Renal pelvis (tissue), 12 donors: ENCODE results near the gene SLC26A9. TPM values are rescaled to one million over a fixed set of nuclear protein-coding genes. Genes with fewer than 3 reads are reported as not detected.
A peak's percentile ranks its signal among the peaks of the same experiment; 100 is the strongest.

Experiments
- DNase-seq: peaks from one replicate; pipeline ENCODE4 v3.0.0-alpha.2; 2013
- long read RNA-seq, 16 experiments: transcript quantifications; one replicate each; lab custom pipeline, GENCODE V29; 2026
- polyA plus RNA-seq, 3 donors: library from polyadenylated mRNA; unstranded; fragments of 120-200 nt; gene quantifications; one replicate each; pipeline ENCODE4 v1.2.1, GENCODE V29; 2013; ENCODE audit not compliant: insufficient read length in 3 of 3

The SLC26A9 gene
- under 1 TPM; 0.13 to 0.44 (median 0.40) TPM for polyA plus RNA-seq
- long read RNA-seq, donor 1, result 0 reads
- long read RNA-seq, donor 2, result 0 reads
- long read RNA-seq, donor 3, result 0 reads
- long read RNA-seq, donor 4, result 0 reads
- long read RNA-seq, donor 5, result 0 reads
- long read RNA-seq, donor 6, result 0 reads
- long read RNA-seq, donor 7, result 0 reads
- long read RNA-seq, donor 8, result 0 reads
- long read RNA-seq, donor 9, result 0 reads
- long read RNA-seq, donor 10, result 0 reads
- long read RNA-seq, donor 11, result 0 reads
- long read RNA-seq, donor 12, result 0 reads
- long read RNA-seq, donor 13, result 0 reads
- long read RNA-seq, donor 14, result 0 reads
- long read RNA-seq, donor 15, result 0 reads
- long read RNA-seq, donor 16, partial matches to known transcripts, result 38 of 38 reads
- long read RNA-seq, donor 16, other reads (novel, unspliced or antisense), result 0 of 38 reads

GRCh38 chr1:205943245-205943644, at the start of gene SLC26A9:
Gene SLC26A9, minus strand, starts transcription at chr1:205943456. Its CDS starts 7,636 bp downstream, at chr1:205935820.
- no peak for DNase-seq

GRCh38 chr1:205992218-205992882, 49.1 kb upstream of the SLC26A9 start:
- DNase-seq, result no peak

- no peak for DNase-seq
Measured at GRCh38 chr1:205991237-205991636, 48.0 kb upstream of the SLC26A9 start.

GRCh38 chr1:205990226-205990625, 47.0 kb upstream of the SLC26A9 start:
- no peak for DNase-seq

GRCh38 chr1:205989786-205990185, 46.5 kb upstream of the SLC26A9 start:
- DNase-seq, result no peak

- DNase-seq, result no peak
Measured at GRCh38 chr1:205988585-205988995, 45.3 kb upstream of the SLC26A9 start.

- DNase-seq, result no peak
Measured at GRCh38 chr1:205986861-205987260, 43.6 kb upstream of the SLC26A9 start.

- DNase-seq, result no peak
Measured at GRCh38 chr1:205986292-205986691, 43.0 kb upstream of the SLC26A9 start.

GRCh38 chr1:205985330-205986005, 42.2 kb upstream of the SLC26A9 start:
- DNase-seq, result no peak

GRCh38 chr1:205983925-205984725, 40.9 kb upstream of the SLC26A9 start:
- peak; percentile 41 for DNase-seq

- no peak for DNase-seq
Measured at GRCh38 chr1:205981257-205981656, 38.0 kb upstream of the SLC26A9 start.

- DNase-seq, result no peak
Measured at GRCh38 chr1:205980237-205980870, 37.1 kb upstream of the SLC26A9 start.

GRCh38 chr1:205979301-205979700, 36.0 kb upstream of the SLC26A9 start:
- no peak for DNase-seq

- no peak for DNase-seq
Measured at GRCh38 chr1:205978676-205979075, 35.4 kb upstream of the SLC26A9 start.

GRCh38 chr1:205977402-205978014, 34.3 kb upstream of the SLC26A9 start:
- peak; percentile 70 for DNase-seq

GRCh38 chr1:205976708-205977401, 33.6 kb upstream of the SLC26A9 start:
- peak; percentile 55 for DNase-seq

- no peak for DNase-seq
Measured at GRCh38 chr1:205976036-205976435, 32.8 kb upstream of the SLC26A9 start.

GRCh38 chr1:205975387-205975998, 32.2 kb upstream of the SLC26A9 start:
- no peak for DNase-seq

- DNase-seq, result no peak
Measured at GRCh38 chr1:205974712-205975111, 31.5 kb upstream of the SLC26A9 start.
